IMR-90 (cell line): ENCODE data around the gene TOGARAM1. TPM values are rescaled to one million over a fixed set of nuclear protein-coding genes. Genes with fewer than 3 reads are reported as not detected.

Experiments used
- ATAC-seq: fragments of 200-7000 bp; cut with Tn5 transposase; 2 replicates; pipeline ENCODE4 v1.9.1; 2020; ENCODE audit warnings: low read depth, mild to moderate bottlenecking, moderate library complexity
- BruUV-seq: library from RNA; stranded (reverse); fragments of 400-500 nt; replicated peaks from 2 replicates; lab custom pipeline; 2021; lab: Mats Ljungman, UMichigan
- CTCF ChIA-PET: fragments of 300-600 bp; formaldehyde crosslinking; extraction: SDS; loops from one replicate; lab custom pipeline; 2021; ENCODE audit warnings: antibody characterized with exemption; lab: Yijun Ruan, JAX
- POLR2A ChIA-PET: fragments of 300-600 bp; sonication (Branson Sonifier 250); formaldehyde crosslinking; loops from one replicate; lab custom pipeline; 2022; ENCODE audit warnings: antibody characterized with exemption; ENCODE audit not compliant: unreplicated experiment; lab: Charles Lee
- DNase-seq: peaks from one replicate; pipeline ENCODE4 v3.0.0; 2013
- H2AFZ ChIP-seq: replicated peaks from 2 replicates; pipeline ENCODE3; 2013; ENCODE audit warnings: low read length, mild to moderate bottlenecking; ENCODE audit not compliant: poor library complexity
- H2AK5ac ChIP-seq: 2 replicates; pipeline ENCODE4 v1.6.1; 2013; ENCODE audit warnings: low read depth, low read length, inconsistent platforms
- H2AK9ac ChIP-seq: replicated peaks from 2 replicates; pipeline ENCODE3; 2013; ENCODE audit warnings: mild to moderate bottlenecking, low read depth, low read length, moderate library complexity; ENCODE audit not compliant: poor library complexity
- H2BK120ac ChIP-seq: 2 replicates; pipeline ENCODE4 v1.6.1; 2013; ENCODE audit warnings: low read depth, low read length, inconsistent platforms
- H2BK15ac ChIP-seq: 3 replicates; pipeline ENCODE4 v1.6.1; 2013; ENCODE audit warnings: low read depth, low read length, inconsistent platforms
- H2BK20ac ChIP-seq: 2 replicates; pipeline ENCODE4 v1.6.1; 2013; ENCODE audit warnings: low read depth, mild to moderate bottlenecking, inconsistent platforms, low read length, moderate library complexity
- H2BK5ac ChIP-seq: 2 replicates; pipeline ENCODE4 v1.6.1; 2013; ENCODE audit warnings: mild to moderate bottlenecking, low read depth, low read length, inconsistent platforms; ENCODE audit not compliant: poor library complexity, severe bottlenecking
- H3K14ac ChIP-seq: replicated peaks from 2 replicates; pipeline ENCODE4 v1.6.1; 2013; ENCODE audit warnings: low read depth, low read length, inconsistent platforms
- H3K18ac ChIP-seq: 2 replicates; pipeline ENCODE4 v1.6.1; 2013; ENCODE audit warnings: low read depth, low read length, control low read depth
- H3K23ac ChIP-seq: 2 replicates; pipeline ENCODE4 v1.6.1; 2013; ENCODE audit warnings: low read depth, low read length, inconsistent platforms
- H3K27ac ChIP-seq: 2 replicates; pipeline ENCODE4 v1.5.1; 2013; ENCODE audit warnings: mild to moderate bottlenecking, control low read depth, low read length; ENCODE audit not compliant: insufficient read depth
- H3K27me3 ChIP-seq: 2 replicates; pipeline ENCODE4 v1.6.1; 2013; ENCODE audit warnings: low read length; ENCODE audit not compliant: control insufficient read depth, insufficient read depth
- H3K36me3 ChIP-seq: 2 replicates; pipeline ENCODE4 v1.6.1; 2013; ENCODE audit warnings: low read length, mixed read lengths; ENCODE audit not compliant: control insufficient read depth, insufficient read depth
- H3K4ac ChIP-seq: 2 replicates; pipeline ENCODE4 v1.6.1; 2013; ENCODE audit warnings: low read depth, low read length, inconsistent platforms
- H3K4me1 ChIP-seq: 2 replicates; pipeline ENCODE4 v1.6.1; 2013; ENCODE audit warnings: low read length, mixed read lengths; ENCODE audit not compliant: control insufficient read depth, insufficient read depth
- H3K4me2 ChIP-seq: 2 replicates; pipeline ENCODE4 v1.6.1; 2013; ENCODE audit warnings: low read depth, mild to moderate bottlenecking, control low read depth, low read length, moderate library complexity
- H3K4me3 ChIP-seq: 2 replicates; pipeline ENCODE4 v1.5.1; 2013; ENCODE audit warnings: low read depth, mild to moderate bottlenecking, control low read depth, low read length, moderate library complexity; ENCODE audit not compliant: insufficient read depth
- H3K56ac ChIP-seq: 2 replicates; pipeline ENCODE4 v1.6.1; 2013; ENCODE audit warnings: low read length, inconsistent platforms; ENCODE audit not compliant: insufficient read depth; ENCODE audit errors: extremely low read depth
- H3K79me1 ChIP-seq, 2 experiments: 2 replicates each; pipeline ENCODE4 v1.6.1; 2013; ENCODE audit warnings: low read length in 2 of 2, inconsistent platforms in 1 of 2, low read depth in 1 of 2
- H3K9ac ChIP-seq: 2 replicates; pipeline ENCODE4 v1.6.1; 2013; ENCODE audit warnings: low read depth, low read length, control low read depth
- H3K9me1 ChIP-seq: 2 replicates; pipeline ENCODE4 v1.6.1; 2013; ENCODE audit warnings: low read length, inconsistent platforms; ENCODE audit not compliant: insufficient read depth
- H3K9me3 ChIP-seq: 2 replicates; pipeline ENCODE4 v1.6.1; 2013; ENCODE audit warnings: low read length; ENCODE audit not compliant: control insufficient read depth, insufficient read depth
- H4K20me1 ChIP-seq: 2 replicates; pipeline ENCODE4 v1.6.1; 2013; ENCODE audit warnings: low read length, inconsistent platforms; ENCODE audit not compliant: insufficient read depth
- H4K5ac ChIP-seq: 2 replicates; pipeline ENCODE4 v1.6.1; 2013; ENCODE audit warnings: mild to moderate bottlenecking, low read depth, low read length, control low read depth
- H4K8ac ChIP-seq, 2 experiments: 2 replicates each; pipeline ENCODE4 v1.6.1; 2013; ENCODE audit warnings: low read depth in 2 of 2, low read length in 2 of 2, control low read depth in 1 of 2, inconsistent platforms in 1 of 2
- H4K91ac ChIP-seq: 2 replicates; pipeline ENCODE4 v1.6.1; 2013; ENCODE audit warnings: low read depth, low read length, inconsistent platforms; ENCODE audit not compliant: insufficient read depth
- CEBPB ChIP-seq: IDR thresholded peaks from 2 replicates; pipeline ENCODE4 v1.6.1; 2012; ENCODE audit warnings: low read depth, low read length, improper control_type of control experiment
- RFX5 ChIP-seq: IDR thresholded peaks from 2 replicates; pipeline ENCODE4 v1.8.0; 2012; ENCODE audit warnings: low read depth, mild to moderate bottlenecking, low read length, moderate library complexity
- WGBS, 2 experiments: methylation state at CpG; one replicate each; pipeline versions ENCODE4 v1.1.5 to v1.1.7; 2013; ENCODE audit warnings: missing lambda C conversion rate in 2 of 2; ENCODE audit not compliant: insufficient read length in 1 of 2; ENCODE audit errors: extremely low coverage in 2 of 2; 5-methylcytosine and 5-hydroxymethylcytosine counted together
- dilution Hi-C: fragments of 300-500 bp; cut with HindIII; formaldehyde crosslinking; loops from one replicate; pipeline ENCODE4 v1.14.3; 2018; ENCODE audit warnings: low sequenced_read_pairs; ENCODE audit not compliant: unreplicated experiment
- in situ Hi-C: fragments of 300-500 bp; cut with MboI; formaldehyde crosslinking; loops from 3 replicates; pipeline ENCODE4 v1.14.3; 2019; ENCODE audit warnings: low sequenced_read_pairs, inconsistent platforms, mixed read lengths
- intact Hi-C: fragments of 100-400 bp; cut with micrococcal nuclease; formaldehyde crosslinking; loops from 2 replicates; pipeline ENCODE4 v1.10.0; 2022
- polyA plus RNA-seq, 3 experiments: library from polyadenylated mRNA; depleted of rRNA; stranded (reverse); fragments of >200 nt; gene quantifications; 2 replicates each; pipeline ENCODE4 v1.2.3, GENCODE V29; 2012; ENCODE audit warnings: low replicate concordance in 1 of 3
- total RNA-seq: library from RNA; depleted of rRNA; stranded (reverse); fragments of >200 nt; gene quantifications from 2 replicates; pipeline ENCODE4 v1.2.3, GENCODE V29; 2012

TOGARAM1 gene
- total and polyA plus RNA-seq, 2 of the 4 experiments (the other 2 are of a cell fraction) = 3.1 to 13.4 TPM

GRCh38 chr14:44955528-44955927, 6.5 kb upstream of the TOGARAM1 start:
- ChIA-PET CTCF (interaction anchor here (0.6 kb wide), 1 partner anchor 148 kb away, joined by 5 read pairs; no protein-coding TSS in a partner anchor), POLR2A (no interaction called here)
- Histone ChIP-seq H2BK15ac (no peak overlapping the region), H3K4me2 (no peak overlapping the region), H3K27me3 (no peaks in the 10 kb centered on the region), H3K18ac (no peak overlapping the region), H3K27ac (no peak overlapping the region), H2AFZ (no peak overlapping the region), H2AK5ac (no peak overlapping the region), H3K9me3 (no peaks in the 10 kb centered on the region), H4K91ac (no peak overlapping the region), H2BK5ac (no peak overlapping the region), H3K56ac (no peak overlapping the region), H3K79me1 (peaks cover 9 to 46% of the 10 kb centered on the region in 2 experiments), H3K4me1 (no peaks in the 10 kb centered on the region; the same call in 1 of the 2 replicates), H2BK120ac (no peak overlapping the region), H2BK20ac (no peak overlapping the region), H4K5ac (no peak overlapping the region), H3K9me1 (0 out of 2 replicates have a peak, but pooled peaks cover 2% of the 10 kb centered on the region), H3K4ac (no peak overlapping the region), H3K4me3 (no peak overlapping the region), H4K8ac (no peak overlapping the region), H2AK9ac (no peak overlapping the region), H3K23ac (no peak overlapping the region), H3K36me3 (peaks cover 2% of the 10 kb centered on the region; the same call in 1 of the 2 replicates), H4K20me1 (peaks cover 14% of the 10 kb centered on the region; the same call in 1 of the 2 replicates), H3K9ac (no peak overlapping the region), H3K14ac (no peak overlapping the region)
- ATAC-seq (no peak), DNase-seq (no peak)
- TF ChIP-seq CEBPB = peak; percentile 39; the same call in 1 of the 2 replicates
- TF ChIP-seq RFX5 = no peak
- dilution Hi-C loops (no loop called here), in situ Hi-C loops (no loop called here), intact Hi-C loops (no loop called here)
- no TSS peak for BruUV-seq
- WGBS, 2 experiments = 92% methylated on average over 2 of the region's 3 CpGs; no CpG with 5 or more reads in 1 of the 2 experiments
